Measurements from ENCODE around the gene CCDC92B. TPM values are rescaled to one million over a fixed set of nuclear protein-coding genes. Genes with fewer than 3 reads are reported as not detected.
"Not testable (repeated sequence)": the region's sequence is repeated elsewhere in the genome, so short reads cannot be mapped to it uniquely, and the experiment has no call there.

Gene CCDC92B
- total and polyA plus RNA-seq, 2 experiments from 2014 or later: 0.10 TPM; not detected in 1

GRCh38 chr17:2783310-2784030 is 34.0 kb upstream of the CCDC92B start:
- Histone ChIP-seq H3K9me3 (ENCODE audit: low read depth) (no peaks in the 10 kb centered on the region), H3K4me1 (ENCODE audit: insufficient read depth) (no peaks in the 10 kb centered on the region), H3K9me2 (replicated peaks; ENCODE audit: insufficient read depth) (no peaks in the 10 kb centered on the region), H3K27me3 (no peaks in the 10 kb centered on the region), H3K27ac (no peak overlapping the region), H3K36me3 (replicated peaks; ENCODE audit: insufficient read depth, low read depth) (no peaks in the 10 kb centered on the region), H3K4me2 (no peak overlapping the region), H2AFZ (no peak overlapping the region), H3K79me2 (no peaks in the 10 kb centered on the region), H4K20me1 (ENCODE audit: insufficient read depth, poor library complexity, severe bottlenecking) (no peaks in the 10 kb centered on the region), H3K4me3 (no peak overlapping the region)
- DNase-seq (ENCODE audit: low spot score): no peak
- 91% methylated on average over 4 of the region's 4 CpGs for WGBS (ENCODE audit: low lambda C conversion rate, missing lambda C conversion rate)
- TF ChIP-seq EZH2phosphoT487 (IDR thresholded peaks at IDR 0.05; ENCODE audit: low read depth, severe bottlenecking, unreplicated experiment) (no peak), EZH2 (IDR thresholded peaks at IDR 0.05; ENCODE audit: borderline replicate concordance) (no peak), CTCF (IDR thresholded peaks at IDR 0.05; ENCODE audit: poor library complexity) (no peak)

- H4K20me1 ChIP-seq (ENCODE audit: insufficient read depth, poor library complexity, severe bottlenecking): no peaks in the 10 kb centered on the region
- H2AFZ ChIP-seq: no peak overlapping the region
- 54% methylated on average over 6 of the region's 6 CpGs for WGBS (ENCODE audit: low lambda C conversion rate, missing lambda C conversion rate)
Measured at GRCh38 chr17:2782055-2782454, 32.6 kb upstream of the CCDC92B start.

GRCh38 chr17:2781598-2781997 is 32.1 kb upstream of the CCDC92B start:
- 95% methylated on average over 15 of the region's 15 CpGs for WGBS (ENCODE audit: low lambda C conversion rate, missing lambda C conversion rate)
- H3K4me2 ChIP-seq; H4K20me1 ChIP-seq (ENCODE audit: insufficient read depth, poor library complexity, severe bottlenecking); H3K9me2 ChIP-seq (replicated peaks; ENCODE audit: insufficient read depth); H3K27me3 ChIP-seq; DNase-seq (ENCODE audit: low spot score); H3K36me3 ChIP-seq (replicated peaks; ENCODE audit: insufficient read depth, low read depth); H3K4me3 ChIP-seq; H3K4me1 ChIP-seq (ENCODE audit: insufficient read depth); H3K27ac ChIP-seq; H3K79me2 ChIP-seq; H2AFZ ChIP-seq; H3K9me3 ChIP-seq (ENCODE audit: low read depth): not testable (repeated sequence)

More at GRCh38 chr17:2782055-2782454, 32.6 kb upstream of the CCDC92B start:
- H3K36me3 ChIP-seq (replicated peaks; ENCODE audit: insufficient read depth, low read depth): no peaks in the 10 kb centered on the region
- H3K9me3 ChIP-seq (ENCODE audit: low read depth): no peaks in the 10 kb centered on the region
- no peak overlapping the region for H3K4me2 ChIP-seq
- no peak overlapping the region for H3K4me3 ChIP-seq
- peaks cover 3% of the 10 kb centered on the region for H3K27me3 ChIP-seq
- no peak overlapping the region for H3K27ac ChIP-seq
- TF ChIP-seq EZH2phosphoT487 (IDR thresholded peaks at IDR 0.05; ENCODE audit: low read depth, severe bottlenecking, unreplicated experiment) (no peak), CTCF (IDR thresholded peaks at IDR 0.05; ENCODE audit: poor library complexity) (no peak), EZH2 (IDR thresholded peaks at IDR 0.05; ENCODE audit: borderline replicate concordance) (no peak)
- no peak for DNase-seq (ENCODE audit: low spot score)
- no peaks in the 10 kb centered on the region for H3K79me2 ChIP-seq
- H3K4me1 ChIP-seq (ENCODE audit: insufficient read depth): no peaks in the 10 kb centered on the region
- H3K9me2 ChIP-seq (replicated peaks; ENCODE audit: insufficient read depth): no peaks in the 10 kb centered on the region

GRCh38 chr17:2780931-2781454 is 31.5 kb upstream of the CCDC92B start:
- no peaks in the 10 kb centered on the region for H3K79me2 ChIP-seq
- H3K36me3 ChIP-seq (replicated peaks; ENCODE audit: insufficient read depth, low read depth): no peaks in the 10 kb centered on the region
- no peaks in the 10 kb centered on the region for H3K4me1 ChIP-seq (ENCODE audit: insufficient read depth)
- H3K9me2 ChIP-seq (replicated peaks; ENCODE audit: insufficient read depth): no peaks in the 10 kb centered on the region
- DNase-seq (ENCODE audit: low spot score): no peak
- H2AFZ ChIP-seq: no peak overlapping the region
- no peak for TF ChIP-seq EZH2 (IDR thresholded peaks at IDR 0.05; ENCODE audit: borderline replicate concordance)
- no peak overlapping the region for H3K27ac ChIP-seq
- 95% methylated on average over 9 of the region's 9 CpGs for WGBS (ENCODE audit: low lambda C conversion rate, missing lambda C conversion rate)
- no peak overlapping the region for H3K4me2 ChIP-seq
- H3K9me3 ChIP-seq (ENCODE audit: low read depth): no peaks in the 10 kb centered on the region
- peaks cover 6% of the 10 kb centered on the region for H3K27me3 ChIP-seq
- no peaks in the 10 kb centered on the region for H4K20me1 ChIP-seq (ENCODE audit: insufficient read depth, poor library complexity, severe bottlenecking)
- no peak overlapping the region for H3K4me3 ChIP-seq
